TTC549 (cell line): Measurements from ENCODE around the gene IQCF6.
"Not testable (repeated sequence)": the region's sequence is repeated elsewhere in the genome, so short reads cannot be mapped to it uniquely, and the experiment has no call there.

Experiments
- FAIRE-seq: peaks from 2 replicates; lab custom pipeline; 2012; peaks lifted over from hg19 to GRCh38; lab: Jason Lieb, UNC

IQCF6 gene

DNA sequence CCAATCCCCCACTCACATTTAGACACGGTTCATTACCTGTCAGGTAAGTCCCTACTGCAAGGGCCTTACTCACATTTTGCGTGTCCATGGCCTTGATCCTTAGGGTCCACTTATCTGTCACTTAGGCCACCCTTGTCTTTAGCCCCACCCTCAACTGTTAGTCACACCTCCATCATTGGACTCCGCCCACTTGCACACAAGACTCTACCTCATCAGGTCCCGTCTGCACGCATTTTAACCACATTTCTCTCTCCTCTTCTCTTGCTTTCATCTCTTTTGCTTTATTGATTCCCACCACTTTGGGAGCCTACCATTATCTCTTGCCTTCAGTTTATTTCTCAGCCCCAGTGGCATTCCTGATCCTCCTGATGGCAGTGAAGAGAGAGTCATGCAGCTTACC lies at the start of gene IQCF6:
Gene IQCF6, minus strand, starts transcription at position 101 of the 400 bp plus-strand sequence. Its CDS starts 13 bp downstream, at position 88.
- FAIRE-seq, result no peak

- FAIRE-seq, result no peak
Measured at GRCh38 chr3:51828297-51828696, 49.3 kb upstream of the IQCF6 start.

DNA sequence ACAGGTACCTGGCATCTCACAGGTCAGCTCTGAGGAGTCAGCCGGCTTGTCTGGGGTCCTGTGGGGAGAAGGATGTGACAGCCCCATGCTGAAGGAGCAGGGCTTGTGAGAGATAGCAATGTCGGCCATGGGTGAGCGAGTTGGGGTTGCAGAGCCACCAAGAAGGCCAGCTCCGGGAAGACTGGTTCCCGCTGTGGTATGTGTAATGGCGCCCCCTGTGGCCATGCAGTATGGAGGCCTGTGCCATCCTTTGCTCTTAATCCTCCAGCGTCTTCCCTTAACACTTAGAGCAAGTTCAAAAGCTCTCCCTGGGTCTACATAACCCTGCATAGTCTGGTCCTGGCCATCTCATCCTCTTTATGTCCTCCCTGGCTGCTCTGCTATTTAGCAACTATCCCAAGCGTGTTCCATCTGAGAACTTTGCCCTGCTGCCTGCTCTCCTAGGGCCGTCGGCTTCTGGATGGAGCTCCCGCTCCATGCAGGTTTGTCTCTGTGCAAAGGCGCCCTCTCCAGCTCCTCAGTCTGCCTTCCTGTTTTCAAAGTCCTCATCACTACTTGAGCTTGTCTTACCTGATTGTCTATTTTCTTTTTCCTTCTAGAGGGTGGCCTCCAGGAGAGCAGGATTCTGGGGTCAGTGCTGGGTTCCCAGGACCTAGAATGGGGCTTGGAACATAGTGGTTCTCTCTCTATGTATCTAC lies 40.8 kb upstream of the IQCF6 start:
- no peak for FAIRE-seq

DNA sequence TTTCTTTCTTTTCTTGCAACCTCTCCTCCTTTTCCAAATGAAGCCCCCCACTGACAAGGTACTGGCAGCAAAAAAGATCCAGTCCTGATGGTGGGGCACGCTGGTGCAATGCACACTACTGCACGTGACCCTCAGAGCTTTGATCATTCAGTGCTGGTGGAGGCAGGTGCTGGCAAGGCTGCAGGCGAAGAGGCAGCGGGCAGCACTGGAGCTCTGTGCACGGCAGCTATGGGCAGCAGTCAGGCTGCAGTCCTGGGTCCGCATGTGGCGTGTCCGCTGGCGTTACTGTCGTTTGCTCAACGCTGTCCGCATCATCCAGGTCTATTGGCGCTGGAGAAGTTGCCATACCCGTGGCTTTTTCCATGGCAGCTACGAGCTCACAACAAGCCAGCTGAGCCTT lies 40.1 kb upstream of the IQCF6 start:
- no peak for FAIRE-seq

DNA sequence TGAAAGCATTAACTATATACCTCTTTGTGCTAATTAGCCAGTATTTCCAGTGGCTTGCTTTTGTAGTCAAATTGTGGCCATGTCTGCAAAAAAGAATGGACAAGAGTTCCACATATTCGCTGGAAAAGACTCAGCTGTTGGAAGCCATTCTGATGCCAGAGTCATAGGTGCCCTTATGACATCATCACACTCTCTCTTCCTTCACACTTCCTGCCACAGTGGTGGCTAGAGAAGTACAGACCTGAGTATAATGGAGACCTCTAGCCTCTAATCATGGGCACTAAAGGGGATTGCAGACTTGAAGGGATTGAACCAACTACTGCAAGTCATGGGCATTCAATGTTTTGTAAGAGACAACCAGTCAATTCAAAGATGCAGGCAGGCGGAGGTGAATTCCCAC lies 38.3 kb upstream of the IQCF6 start:
- FAIRE-seq, result no peak

DNA sequence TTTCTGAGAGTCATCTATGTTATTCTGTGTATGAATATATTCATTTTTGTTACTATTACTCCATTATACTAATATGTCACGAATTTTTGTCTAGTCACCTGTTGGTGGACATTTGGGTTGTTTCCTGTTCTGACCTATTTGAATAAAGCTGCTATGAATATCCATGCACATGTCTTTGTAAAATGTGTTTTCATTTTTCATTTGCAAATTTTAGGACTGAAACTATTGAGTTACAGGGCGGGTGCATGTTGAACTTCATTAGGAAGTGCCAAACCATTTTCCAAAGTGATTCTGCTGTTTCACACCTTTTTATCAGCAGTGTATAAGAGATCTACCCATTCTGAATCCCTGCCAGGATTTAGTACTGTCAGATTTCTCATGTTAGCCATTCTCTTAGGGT lies 37.7 kb upstream of the IQCF6 start:
- no peak for FAIRE-seq

- FAIRE-seq, result no peak
Measured at GRCh38 chr3:51815614-51816013, 36.6 kb upstream of the IQCF6 start.

DNA sequence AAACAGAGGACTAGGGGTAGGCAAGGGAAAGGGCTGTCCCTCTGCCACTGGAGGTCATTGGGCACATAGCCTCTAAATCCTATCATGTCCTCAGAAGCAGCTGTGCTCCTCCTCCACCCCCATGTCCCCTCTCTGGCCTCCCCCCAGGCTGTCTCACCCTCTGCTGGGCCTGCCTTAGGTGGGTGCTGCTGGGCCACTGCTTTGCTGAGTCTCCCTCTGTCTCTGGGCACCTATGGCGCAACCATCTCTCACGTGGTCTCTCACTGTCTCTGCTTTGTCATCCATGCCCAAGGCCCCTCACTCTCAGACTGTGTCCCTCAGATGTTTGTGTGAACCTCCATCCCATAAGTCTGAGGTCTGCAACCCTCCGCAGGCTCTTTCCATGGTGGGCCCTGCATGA lies 35.0 kb upstream of the IQCF6 start:
- FAIRE-seq, result no peak

DNA sequence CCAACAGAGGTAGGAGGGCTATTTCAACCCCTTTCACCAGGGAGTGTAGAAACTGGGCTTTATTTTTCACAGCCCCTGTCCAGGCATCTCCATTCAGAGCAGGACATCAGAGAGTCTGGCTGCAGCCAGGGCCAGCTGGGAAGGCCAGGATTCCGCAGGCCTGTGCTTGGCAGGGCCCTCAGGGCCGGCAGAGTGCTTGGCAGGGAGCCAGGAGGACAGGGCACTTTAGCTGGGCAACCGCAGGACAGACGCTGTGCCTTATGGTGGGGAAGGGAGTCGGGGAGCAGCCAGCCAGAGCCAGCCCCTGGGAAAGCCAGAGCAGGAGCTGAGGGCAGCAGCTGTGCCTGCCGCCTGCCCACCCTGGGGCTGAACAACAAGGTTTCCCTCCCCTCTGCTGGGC lies 34.5 kb upstream of the IQCF6 start:
- FAIRE-seq, result no peak

- no peak for FAIRE-seq
Measured at GRCh38 chr3:51808934-51809333, 29.9 kb upstream of the IQCF6 start.

GRCh38 chr3:51802106-51802703 lies 23.2 kb upstream of the IQCF6 start:
- FAIRE-seq, result no peak

DNA sequence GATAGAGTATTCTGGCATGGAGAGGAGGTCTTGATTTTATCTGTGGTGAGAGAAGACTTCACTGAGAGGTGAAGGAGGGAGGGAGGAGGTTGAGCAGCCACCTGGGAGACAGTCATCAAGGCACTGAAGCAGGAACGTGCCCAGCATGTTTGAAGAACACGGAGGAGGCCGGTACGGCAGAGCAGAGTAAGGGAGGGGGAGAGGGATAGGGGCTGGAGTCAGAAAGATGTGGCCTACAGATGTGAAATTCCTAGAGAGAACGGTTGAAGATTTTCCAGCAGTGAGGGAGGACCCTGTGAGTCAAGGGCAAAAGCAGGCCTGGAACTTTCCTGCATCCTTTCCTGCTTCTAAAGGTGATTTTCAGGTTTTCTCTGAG lies 21.7 kb upstream of the IQCF6 start:
- no peak for FAIRE-seq

- FAIRE-seq, result peak; percentile 54
Measured at GRCh38 chr3:51799879-51800749, 21.1 kb upstream of the IQCF6 start.

DNA sequence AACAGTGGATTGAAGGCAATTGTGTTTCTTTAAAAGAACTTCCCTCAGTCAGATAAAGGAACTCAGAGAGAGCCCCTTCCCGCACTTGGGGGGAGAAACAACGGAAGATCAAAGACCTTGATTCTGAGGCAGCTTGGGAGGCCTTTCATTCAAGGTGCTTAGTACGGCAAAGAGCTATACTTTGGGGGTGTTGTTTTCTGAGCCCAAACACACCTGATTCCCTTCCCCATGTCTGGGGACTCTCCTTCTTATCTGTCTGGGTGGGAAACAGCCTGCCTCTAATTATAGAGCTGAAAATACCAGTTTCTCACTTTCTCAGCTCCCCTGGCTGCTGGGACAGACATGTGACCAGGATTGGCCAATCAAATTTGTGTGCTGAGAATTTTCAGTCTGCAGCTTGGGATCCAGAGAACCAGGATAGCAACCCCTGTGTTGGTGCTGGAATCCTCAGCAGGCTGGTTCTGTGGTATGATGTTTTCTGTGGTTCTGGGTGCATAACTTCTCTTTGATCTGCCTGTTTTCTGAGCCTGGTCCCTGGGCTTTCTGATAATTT lies 19.4 kb upstream of the IQCF6 start:
- FAIRE-seq, result no peak

DNA sequence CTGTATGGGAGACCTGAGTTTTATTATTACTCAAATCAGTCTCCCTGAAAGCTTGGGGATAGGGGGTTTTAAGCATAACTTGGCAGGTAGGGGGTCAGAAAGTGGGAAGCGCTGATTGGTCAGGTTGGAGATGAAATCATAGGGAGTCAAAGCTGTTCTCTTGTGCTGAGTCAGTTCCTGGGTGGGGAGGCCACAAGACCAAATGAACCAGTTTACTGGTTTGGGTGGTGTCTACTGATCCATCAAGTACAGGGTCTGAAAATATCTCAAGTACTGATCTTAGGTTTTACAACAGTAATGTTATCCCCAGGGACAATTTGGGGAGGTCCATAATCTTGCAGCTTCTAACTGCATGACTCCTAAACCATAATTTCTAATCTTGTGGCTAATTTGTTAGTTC lies 17.8 kb upstream of the IQCF6 start:
- FAIRE-seq, result no peak

DNA sequence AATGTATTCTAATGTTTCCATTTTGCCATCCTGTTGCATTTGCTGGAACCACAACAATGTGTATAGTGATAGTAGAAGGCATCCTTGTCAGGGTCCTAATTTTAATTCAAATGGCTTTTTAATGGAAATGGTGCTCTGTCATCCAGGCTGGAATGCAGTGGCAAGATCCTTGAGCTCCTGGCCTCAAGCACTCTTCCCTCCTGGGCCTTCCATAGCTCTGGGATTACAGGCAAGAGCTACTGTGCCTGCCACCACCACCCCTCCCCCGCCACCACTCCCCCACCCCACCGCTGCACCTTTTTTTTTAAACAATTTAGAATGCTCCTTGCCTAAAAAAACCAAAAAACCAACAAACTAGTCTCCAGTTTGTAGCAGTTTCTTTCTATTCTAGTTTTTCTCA lies 15.2 kb upstream of the IQCF6 start:
- FAIRE-seq, result no peak

DNA sequence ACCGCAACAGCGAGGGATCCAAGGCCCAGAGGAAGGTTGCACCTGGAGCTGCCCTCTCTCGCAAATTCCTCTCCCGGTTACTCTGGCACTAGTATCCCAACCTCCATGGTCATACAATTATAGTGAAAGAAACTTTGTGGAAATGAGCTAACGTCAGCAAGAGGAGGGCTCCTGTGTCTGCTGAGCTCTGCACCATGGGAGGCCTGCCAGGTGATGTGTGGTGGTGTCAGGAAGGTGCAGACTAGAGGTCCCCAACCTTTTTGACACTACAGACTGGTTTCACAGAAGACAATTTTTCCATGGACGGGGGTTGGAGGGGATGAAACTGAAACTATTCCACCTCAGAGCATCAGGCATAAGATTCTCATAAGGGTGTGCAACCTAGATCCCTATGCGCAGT lies 13.2 kb upstream of the IQCF6 start:
- no peak for FAIRE-seq

DNA sequence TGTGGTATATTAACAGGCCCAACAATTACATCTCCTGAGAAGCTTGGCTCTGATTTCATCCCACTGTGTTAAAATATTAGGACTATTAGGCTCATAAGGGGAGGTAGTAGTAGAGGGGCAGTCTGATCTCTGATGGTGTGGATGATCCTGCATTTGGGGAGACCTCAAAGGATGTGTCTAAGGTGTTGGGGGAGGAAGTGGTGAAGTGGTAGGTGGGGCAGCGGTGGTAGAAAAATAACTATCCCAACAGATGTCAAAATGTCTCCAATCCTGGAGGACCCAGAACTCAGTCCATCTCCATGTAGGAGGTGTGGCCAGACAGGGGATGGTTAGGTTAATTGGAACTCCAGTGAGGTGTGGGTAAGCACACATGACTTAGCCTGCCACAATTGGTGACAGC lies 10.4 kb upstream of the IQCF6 start:
- FAIRE-seq, result no peak

GRCh38 chr3:51787576-51787975 lies 8.5 kb upstream of the IQCF6 start:
- FAIRE-seq, result not testable (repeated sequence)

DNA sequence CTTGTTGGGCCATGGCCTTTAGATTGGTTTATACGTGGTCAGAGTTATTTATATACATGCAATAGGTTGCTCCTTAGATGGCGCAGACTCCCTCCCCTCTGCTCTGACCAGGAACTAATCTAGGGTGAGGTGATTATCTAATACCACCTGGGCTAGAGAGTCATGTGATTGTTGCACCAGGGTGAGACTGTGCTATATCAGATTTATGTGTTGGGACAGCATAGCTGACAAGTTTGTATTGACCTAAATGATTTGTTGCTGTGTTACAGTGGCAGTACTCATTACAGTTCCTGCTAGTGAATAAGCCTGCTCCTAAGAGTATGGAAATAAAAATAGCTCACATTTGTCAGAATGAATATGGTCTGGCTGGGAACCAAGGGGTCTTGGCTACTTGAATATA lies 7.2 kb upstream of the IQCF6 start:
- FAIRE-seq, result no peak

DNA sequence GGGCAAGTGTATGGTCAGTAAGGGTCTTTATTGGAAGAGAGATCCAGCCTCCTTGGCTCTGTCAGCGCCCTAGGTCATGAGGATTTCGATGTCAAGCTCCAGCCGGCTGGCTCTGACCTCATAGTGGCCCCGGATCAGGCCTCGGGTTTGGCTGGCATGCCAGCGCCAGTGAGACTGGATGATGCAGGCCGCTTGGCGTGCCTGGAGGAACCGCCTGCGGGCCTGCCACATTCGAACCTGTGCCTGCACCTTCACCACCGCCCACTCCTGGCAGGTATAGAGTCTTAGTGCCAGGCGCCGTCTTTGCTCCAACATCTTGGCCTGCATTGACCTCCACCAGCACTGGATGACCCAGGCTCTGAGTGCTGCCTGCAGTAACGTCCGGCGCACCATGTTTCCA lies 483 bp downstream of the IQCF6 start:
- FAIRE-seq, result no peak

DNA sequence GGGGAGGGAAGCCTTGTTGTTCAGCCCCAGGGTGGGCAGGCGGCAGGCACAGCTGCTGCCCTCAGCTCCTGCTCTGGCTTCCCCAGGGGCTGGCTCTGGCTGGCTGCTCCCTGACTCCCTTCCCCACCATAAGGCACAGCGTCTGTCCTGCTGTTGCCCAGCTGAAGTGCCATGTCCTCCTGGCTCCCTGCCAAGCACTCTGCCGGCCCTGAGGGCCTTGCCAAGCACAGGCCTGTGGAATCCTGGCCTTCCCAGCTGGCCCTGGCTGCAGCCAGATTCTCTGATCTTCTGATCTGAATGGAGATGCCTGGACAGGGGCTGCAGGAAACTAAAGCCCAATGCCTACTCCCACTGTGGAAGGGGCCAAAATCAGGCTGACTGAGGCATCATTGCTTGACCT lies 1.1 kb downstream of the IQCF6 start:
- FAIRE-seq, result no peak

- no peak for FAIRE-seq
Measured at GRCh38 chr3:51773529-51774056, 5.4 kb downstream of the IQCF6 start.
